ENCODE data around the gene SLC6A13. TPM values are rescaled to one million over a fixed set of nuclear protein-coding genes. Genes with fewer than 3 reads are reported as not detected.

Gene SLC6A13
- total RNA-seq, 2 experiments from 2014 or later, result 0.11 to 0.60 TPM

DNA sequence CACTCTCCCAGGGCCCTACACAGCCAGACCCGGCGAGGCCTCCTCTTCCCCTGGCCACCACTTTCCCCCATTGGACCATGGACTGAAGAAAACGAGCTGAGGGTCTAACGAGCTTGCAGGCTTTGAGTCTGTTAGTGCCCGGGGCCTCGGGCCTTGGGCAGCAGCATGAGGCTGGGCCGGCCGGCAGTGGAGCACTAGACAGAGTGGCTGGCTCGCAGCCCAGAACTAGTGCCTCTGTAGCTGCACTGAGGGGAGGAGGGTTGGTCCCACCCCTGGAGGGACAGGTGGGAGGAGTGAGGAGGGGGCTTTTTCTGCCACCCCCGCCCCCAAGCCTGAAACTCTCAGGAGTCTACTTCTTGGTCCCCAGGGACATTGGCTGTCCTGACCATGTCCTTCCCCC is 87.4 kb downstream of the SLC6A13 start:
- no peak for ATAC-seq (ENCODE audit: poor library complexity)
- H3K9me3 ChIP-seq (ENCODE audit: control insufficient read depth in 1 of 2, insufficient read depth in 1 of 2, low read length in 2 of 2), result peaks cover 0 to 9% of the 10 kb centered on the region in 2 experiments
- POLR2A ChIA-PET, result no interaction called here
- no peak overlapping the region for H3K4me3 ChIP-seq (ENCODE audit: low read length)
- intact Hi-C loops (cut with DNase I, micrococcal nuclease), result no loop called here
- Mint-ChIP-seq H3K27me3 (peaks cover 22% of the 10 kb centered on the region), H3K4me3 (no peak overlapping the region), H3K9me3 (no peaks in the 10 kb centered on the region), H3K27ac (no peak overlapping the region), H3K4me1 (ENCODE audit: low read depth) (no peaks in the 10 kb centered on the region), H3K36me3 (ENCODE audit: low read depth) (no peaks in the 10 kb centered on the region)
- no peaks in the 10 kb centered on the region for H3K4me1 ChIP-seq (ENCODE audit: insufficient read depth, low read length)
- no peaks in the 10 kb centered on the region for H3K36me3 ChIP-seq (ENCODE audit: insufficient read depth, low read length)
- CTCF ChIA-PET, result no interaction called here
- TF ChIP-seq CTCF (IDR thresholded peaks at IDR 0.05), result no peak
- DNase-seq, result no peak
- H3K27me3 ChIP-seq (ENCODE audit: control insufficient read depth in 1 of 2, insufficient read depth in 2 of 2, low read length in 2 of 2), result peaks cover 0 to 10% of the 10 kb centered on the region in 2 experiments
- no peak overlapping the region for H3K27ac ChIP-seq (ENCODE audit: low read depth in 1 of 2, low read length in 2 of 2)

DNA sequence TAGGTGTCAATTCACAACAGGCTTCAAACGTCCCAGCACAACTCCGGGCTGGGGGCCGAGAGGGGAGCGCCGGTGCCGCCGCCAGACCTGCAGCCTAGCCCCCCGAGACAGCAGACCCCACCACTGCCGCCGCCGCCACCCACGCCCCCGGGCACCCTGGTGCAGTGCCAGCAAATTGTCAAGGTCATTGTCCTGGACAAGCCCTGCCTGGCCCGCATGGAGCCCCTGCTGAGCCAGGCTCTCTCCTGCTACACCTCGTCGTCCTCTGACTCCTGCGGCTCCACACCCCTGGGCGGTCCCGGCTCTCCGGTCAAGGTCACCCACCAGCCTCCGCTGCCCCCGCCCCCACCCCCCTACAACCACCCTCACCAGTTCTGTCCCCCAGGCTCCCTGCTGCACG is 88.0 kb downstream of the SLC6A13 start:
- no peak overlapping the region for H3K4me3 ChIP-seq (ENCODE audit: low read length)
- ATAC-seq (ENCODE audit: poor library complexity) (no peak), DNase-seq (no peak)
- no peaks in the 10 kb centered on the region for H3K36me3 Mint-ChIP-seq (ENCODE audit: low read depth)
- peaks cover 23% of the 10 kb centered on the region for H3K27me3 Mint-ChIP-seq
- no peaks in the 10 kb centered on the region for H3K36me3 ChIP-seq (ENCODE audit: insufficient read depth, low read length)
- H3K27ac ChIP-seq (ENCODE audit: low read depth in 1 of 2, low read length in 2 of 2), result no peak overlapping the region
- H3K4me1 Mint-ChIP-seq (ENCODE audit: low read depth), result no peaks in the 10 kb centered on the region
- no peak overlapping the region for H3K27ac Mint-ChIP-seq
- intact Hi-C loops (cut with DNase I, micrococcal nuclease), result no loop called here
- CTCF ChIA-PET, result no interaction called here
- no peak overlapping the region for H3K4me3 Mint-ChIP-seq
- TF ChIP-seq CTCF (IDR thresholded peaks at IDR 0.05), result no peak
- H3K9me3 ChIP-seq (ENCODE audit: control insufficient read depth in 1 of 2, insufficient read depth in 1 of 2, low read length in 2 of 2), result peaks cover 0 to 8% of the 10 kb centered on the region in 2 experiments
- no peaks in the 10 kb centered on the region for H3K9me3 Mint-ChIP-seq
- H3K27me3 ChIP-seq (ENCODE audit: control insufficient read depth in 1 of 2, insufficient read depth in 2 of 2, low read length in 2 of 2), result peaks cover 0 to 10% of the 10 kb centered on the region in 2 experiments
- POLR2A ChIA-PET, result no interaction called here
- no peaks in the 10 kb centered on the region for H3K4me1 ChIP-seq (ENCODE audit: insufficient read depth, low read length)

DNA sequence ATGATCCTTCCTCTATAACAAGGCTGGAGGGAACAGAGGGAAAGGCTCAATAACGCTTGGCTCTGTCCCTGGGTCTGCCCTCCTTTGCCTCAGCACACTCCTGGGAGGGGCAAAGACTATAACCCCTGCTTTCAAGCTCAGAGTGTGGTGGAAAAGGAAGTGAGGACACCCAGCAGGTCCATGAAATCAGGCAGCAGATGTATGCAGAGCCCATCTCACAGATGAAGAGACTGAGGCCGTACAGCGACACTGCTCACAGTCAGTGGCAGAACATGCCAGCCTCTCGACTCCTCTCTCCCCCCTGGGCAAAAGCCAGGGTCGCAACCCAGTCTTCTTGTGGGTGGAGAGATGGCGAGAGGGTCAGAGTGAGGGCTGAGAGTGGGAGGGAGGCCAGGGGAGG is 88.5 kb downstream of the SLC6A13 start:
- Mint-ChIP-seq H3K27me3 (peaks cover 27% of the 10 kb centered on the region), H3K36me3 (ENCODE audit: low read depth) (no peaks in the 10 kb centered on the region), H3K27ac (no peak overlapping the region), H3K4me1 (ENCODE audit: low read depth) (peaks cover 4% of the 10 kb centered on the region), H3K4me3 (no peak overlapping the region), H3K9me3 (no peaks in the 10 kb centered on the region)
- POLR2A ChIA-PET, result no interaction called here
- intact Hi-C loops (cut with DNase I, micrococcal nuclease), result no loop called here
- no peak overlapping the region for H3K27ac ChIP-seq (ENCODE audit: low read depth in 1 of 2, low read length in 2 of 2)
- CTCF ChIA-PET, result no interaction called here
- H3K4me3 ChIP-seq (ENCODE audit: low read length), result no peak overlapping the region
- H3K36me3 ChIP-seq (ENCODE audit: insufficient read depth, low read length), result no peaks in the 10 kb centered on the region
- peaks cover 0 to 10% of the 10 kb centered on the region in 2 experiments for H3K27me3 ChIP-seq (ENCODE audit: control insufficient read depth in 1 of 2, insufficient read depth in 2 of 2, low read length in 2 of 2)
- ATAC-seq (ENCODE audit: poor library complexity), result no peak
- DNase-seq, result no peak
- no peak for TF ChIP-seq CTCF (IDR thresholded peaks at IDR 0.05)
- peaks cover 2% of the 10 kb centered on the region for H3K4me1 ChIP-seq (ENCODE audit: insufficient read depth, low read length)
- H3K9me3 ChIP-seq (ENCODE audit: control insufficient read depth in 1 of 2, insufficient read depth in 1 of 2, low read length in 2 of 2), result peaks cover 0 to 5% of the 10 kb centered on the region in 2 experiments
